Stimulated activated CD8-positive, alpha-beta memory T cell treated with anti-CD3 and anti-CD28 coated beads, Interleukin-15, amount 100 ng/mL, for 24 hours (primary cell): ENCODE measurements around the gene HAO1.

Experiments
- DNase-seq: peaks from one replicate; pipeline ENCODE4 v3.0.0-alpha.2; 2020; ENCODE audit warnings: low read depth

The HAO1 gene

DNA sequence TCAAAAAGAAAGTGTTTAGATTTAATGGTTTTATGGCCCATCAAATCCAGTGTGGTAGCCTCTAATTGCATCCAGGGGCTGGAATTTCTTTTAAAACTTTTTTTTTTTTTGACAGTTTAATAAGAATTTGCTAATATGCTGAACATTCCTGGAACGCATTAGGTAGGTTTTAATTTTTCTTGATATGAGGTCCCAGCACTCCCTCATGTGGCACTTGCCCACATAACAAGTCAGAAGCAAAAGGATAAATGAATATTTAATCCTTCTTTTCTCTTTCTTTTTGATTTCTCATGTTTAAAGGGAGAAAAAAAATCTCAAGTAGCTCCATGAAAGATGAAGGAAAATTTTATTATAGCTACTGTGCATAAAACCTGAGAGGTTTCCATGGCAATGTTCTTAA, 13.5 kb downstream of the HAO1 start:
- DNase-seq = no peak

DNA sequence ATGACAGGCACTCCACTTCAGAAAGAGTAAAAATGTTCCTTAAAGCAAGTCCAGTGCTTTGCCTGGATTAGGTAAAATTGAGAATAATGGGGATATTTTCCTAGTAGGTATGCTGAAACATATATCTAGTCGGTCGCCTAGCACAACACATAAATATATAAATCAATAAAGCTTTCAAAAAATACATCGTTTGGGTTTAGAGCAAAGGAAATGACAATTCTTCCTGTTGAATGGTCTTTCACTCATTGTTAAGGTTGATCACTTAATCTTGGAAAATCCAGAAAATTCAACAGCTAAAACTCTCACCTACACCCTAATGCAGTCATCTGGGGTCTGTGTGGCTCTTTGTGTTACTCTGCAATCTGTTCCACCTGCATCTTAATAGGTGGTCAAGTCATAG, 13.9 kb downstream of the HAO1 start:
- DNase-seq = no peak

DNA sequence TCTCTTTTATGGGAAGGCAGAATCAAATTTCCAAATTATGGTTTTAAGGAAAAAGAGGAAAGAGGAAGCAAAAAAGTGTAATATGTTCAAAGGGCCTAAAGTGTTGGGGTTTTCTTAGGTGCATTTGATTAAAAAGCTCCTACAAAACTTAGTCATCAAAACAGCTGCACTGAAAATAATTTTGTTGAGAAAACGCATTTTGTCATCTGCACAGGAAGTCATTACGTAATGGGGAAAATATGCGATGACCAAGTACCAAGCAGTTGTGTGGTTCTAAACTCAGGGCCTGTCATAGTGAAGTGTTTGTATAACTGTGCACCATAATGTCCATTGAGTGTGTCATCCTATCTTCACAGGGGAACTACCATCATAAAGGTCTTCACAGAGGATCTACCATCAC, 15.6 kb downstream of the HAO1 start:
- no peak for DNase-seq

DNA sequence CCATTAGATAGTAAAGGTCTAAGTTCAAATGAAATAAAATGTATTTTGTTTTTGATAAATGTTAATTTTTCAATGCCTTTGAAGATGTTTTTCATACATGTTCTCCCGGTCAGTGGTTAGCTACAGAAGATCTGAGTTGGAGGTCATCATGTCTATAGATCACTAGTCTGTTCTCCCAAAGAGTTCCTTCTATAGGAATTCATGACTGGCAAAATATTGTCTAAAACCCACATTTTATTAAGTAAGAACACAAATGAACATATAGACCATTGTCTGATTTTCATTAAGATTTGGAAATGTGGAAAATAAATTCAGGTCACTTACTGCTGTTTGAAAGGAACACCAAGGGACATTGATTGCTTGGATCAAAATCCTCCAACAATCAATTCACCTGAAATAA, 23.6 kb downstream of the HAO1 start:
- DNase-seq = no peak

DNA sequence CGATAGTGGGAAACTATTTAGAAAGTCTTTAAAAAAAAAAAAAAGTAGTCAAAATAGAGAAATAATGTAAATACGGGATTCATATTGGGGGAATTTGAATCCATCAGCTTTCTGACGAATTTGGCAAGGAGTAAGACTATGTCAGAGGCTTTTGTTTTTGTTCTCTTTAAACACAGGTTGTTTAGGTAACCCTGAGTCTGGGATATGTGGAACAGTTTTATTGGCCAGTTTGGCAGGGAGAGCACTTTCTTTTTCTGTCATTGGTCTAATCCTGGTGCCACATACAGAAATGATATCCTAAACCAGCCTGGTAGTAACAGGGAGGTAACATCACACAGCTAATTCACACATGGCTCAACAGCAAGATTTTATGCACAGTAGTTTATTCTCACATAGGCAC, 27.7 kb downstream of the HAO1 start:
- no peak for DNase-seq

DNA sequence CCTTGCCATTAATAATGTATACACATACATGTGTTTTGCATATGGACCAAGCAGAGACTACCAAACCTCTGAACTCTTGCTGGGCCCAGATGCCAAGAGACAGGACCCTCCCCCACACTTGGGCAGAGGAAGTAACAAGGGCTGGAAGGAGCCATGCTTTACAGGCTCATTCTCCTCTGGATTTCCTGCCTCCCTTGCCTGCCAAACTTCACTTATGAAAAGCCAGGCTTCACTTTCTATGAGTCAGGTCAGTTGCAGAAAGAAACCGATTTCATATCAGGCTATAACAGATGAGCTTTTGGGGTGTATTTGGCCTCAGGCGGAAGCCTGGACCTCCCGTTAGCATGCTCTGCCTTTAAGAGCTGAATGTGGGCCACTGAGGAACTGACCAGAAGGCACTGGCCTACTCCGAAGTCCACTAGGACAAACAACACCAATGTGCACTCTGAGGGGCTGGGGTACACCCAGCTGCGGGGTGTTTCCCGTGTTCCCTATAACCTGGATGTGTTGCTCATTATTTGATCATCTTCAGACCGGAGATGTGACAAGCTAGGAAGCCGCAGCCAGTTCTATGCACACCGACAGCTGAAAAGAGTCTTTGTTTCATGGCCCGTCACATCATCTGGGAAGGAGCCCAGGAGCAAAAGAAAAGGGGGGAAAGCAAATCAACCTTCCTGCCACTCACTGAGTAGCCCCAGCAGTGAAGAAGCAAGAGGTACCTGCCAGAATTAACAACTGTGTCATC, 28.5 kb downstream of the HAO1 start:
- no peak for DNase-seq

DNA sequence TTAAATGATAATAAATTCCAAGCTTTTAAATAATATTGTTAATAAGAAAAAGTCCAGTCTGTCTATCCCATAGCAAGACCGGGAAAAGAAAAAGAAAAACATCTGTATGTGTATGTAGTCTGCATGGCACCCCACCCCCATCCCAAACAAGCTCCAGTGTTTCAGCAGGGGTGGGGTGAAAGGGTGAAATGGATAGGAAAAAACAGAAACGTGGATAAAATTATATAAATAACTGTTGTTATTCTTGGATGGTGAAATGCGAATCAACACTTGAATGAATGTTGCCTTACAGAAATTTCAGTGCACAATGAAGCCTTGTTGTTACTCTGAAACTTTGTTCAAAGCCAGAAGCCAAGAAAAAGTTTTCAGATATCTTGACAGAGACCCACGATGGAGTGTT, 31.4 kb downstream of the HAO1 start:
- no peak for DNase-seq

DNA sequence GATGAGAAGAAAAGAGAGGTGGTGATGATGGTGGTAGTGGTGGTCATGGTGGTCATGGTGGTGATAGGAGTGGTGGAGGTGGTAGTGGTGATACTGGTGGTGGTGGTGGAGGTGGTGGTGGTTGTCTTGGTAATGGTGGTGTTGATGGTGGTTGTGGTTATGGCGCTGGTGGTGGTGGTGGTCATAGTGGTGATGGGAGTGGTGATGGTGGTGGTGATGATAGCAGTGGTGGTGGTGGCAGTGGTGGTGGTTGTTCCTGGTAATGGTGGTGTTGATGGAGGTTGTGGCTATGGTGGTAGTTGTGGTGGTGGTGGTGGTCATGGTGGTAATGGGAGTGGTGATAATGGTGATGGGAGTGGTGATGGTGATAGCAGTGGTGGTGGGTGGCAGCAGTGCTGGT, 36.8 kb downstream of the HAO1 start:
- DNase-seq = no peak

DNA sequence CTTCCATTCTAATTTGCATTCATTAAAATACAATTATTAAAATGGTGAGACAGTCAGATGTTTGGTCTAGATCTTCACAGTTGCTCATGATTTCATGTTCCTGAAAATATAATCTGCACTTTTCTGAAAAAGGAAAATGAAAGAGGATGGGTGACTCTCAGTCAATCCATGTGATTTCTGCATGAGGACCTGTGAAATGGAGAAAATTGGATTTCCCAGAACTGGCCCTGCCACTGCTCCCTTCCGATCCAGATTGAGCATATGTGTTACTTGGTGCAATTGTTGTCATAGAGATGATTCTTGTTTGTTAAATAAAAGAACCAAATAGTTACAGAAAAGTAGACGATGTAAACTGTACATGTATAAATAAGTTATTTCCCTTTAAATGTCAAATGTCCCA, 37.4 kb downstream of the HAO1 start:
- no peak for DNase-seq

DNA sequence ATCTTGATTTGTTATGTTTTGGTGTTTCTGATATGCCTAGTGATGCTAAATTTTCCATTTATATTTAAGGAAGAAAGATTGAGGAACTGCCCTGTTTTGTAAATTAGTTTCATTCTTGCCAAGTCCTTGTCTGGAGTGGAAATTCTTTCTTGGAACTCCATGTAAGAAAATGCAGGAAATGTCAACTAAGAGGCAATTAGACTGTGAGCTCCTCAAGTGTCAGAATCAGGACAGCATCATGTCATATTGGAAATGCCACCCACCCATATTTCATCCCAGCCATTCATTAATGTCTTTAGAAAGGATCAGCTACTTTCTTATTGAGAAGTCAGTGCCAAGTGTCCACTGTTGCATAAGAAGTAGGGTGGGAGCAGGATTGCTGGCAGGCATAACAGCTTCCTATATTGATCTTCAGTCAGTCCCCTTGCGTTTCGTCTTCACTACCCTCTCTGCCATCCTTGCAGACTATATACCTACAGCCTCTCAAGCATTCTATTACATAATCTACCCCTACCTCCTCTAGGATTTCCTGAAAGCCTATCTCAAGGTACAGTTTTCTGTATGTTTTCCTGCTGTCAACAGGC, 42.4 kb downstream of the HAO1 start:
- DNase-seq = no peak

DNA sequence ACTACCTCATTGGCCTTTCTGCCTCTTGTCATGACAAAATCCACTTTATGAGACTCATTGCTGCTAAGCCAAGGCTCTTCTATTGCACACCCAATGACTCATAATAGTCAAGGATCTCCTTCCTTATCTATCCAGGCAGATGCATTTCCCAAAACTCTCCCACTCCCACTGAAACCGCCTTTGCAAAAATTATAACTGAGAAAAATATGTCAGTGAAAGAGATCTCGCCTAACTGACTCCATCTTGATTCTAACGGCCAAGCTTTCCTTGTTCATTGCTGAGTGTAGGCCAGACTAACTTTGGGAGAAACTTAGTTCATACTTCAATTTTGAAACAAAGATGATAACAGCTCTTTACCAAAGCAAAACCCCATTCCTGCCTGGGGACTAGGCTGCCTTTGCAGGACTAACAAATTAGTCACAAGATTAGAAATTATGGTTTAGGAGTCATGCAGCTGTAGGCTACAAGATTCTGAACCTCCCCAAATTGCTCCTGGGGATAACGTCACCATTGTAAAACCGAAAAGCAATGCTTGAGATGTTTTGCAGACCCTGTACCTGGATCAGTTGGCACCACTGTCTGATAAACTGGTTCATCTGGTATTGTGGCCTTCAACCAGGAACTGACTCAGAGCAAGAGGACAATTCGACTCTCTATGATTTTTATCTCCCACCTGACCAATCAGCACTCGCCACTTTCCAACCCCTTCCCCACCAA, 47.1 kb downstream of the HAO1 start:
- DNase-seq = no peak

DNA sequence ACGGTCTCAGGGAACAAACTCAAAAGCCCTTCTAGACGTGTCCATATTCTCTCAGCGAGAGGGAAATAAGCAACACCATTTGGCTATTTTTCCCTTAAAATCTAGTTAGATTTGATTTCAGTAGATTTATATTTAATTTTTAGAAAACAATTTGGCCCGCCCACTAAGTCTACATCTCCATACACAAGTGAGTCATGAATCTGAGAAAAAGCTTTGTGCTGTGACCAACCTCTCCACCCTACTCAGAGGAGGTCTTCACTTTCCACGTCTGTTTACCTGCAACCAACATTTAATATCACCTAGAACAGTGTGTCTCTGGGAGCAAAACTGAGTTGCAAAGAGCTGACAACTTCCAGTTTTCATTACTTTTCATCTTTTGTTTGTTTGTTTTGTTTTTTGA, 48.6 kb downstream of the HAO1 start:
- DNase-seq = no peak

DNA sequence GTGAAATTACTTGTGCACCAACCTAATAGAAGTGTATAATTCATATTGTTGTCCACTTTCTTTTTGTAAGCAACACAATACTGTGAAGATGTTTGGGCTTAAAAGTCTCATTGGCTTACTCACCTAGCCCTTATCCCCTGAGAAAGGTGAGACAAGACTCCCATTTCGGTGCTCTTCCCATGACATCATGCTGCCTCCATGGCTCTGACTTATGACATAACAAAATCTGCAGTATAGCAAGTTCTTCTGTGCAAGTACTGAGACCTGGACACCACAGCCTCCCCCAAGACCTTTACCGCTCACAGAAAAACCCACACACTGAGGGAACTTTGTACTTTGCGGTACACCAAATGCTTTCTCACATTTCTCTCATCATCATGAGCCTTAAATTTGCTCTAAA, 50.5 kb downstream of the HAO1 start:
- DNase-seq = no peak

DNA sequence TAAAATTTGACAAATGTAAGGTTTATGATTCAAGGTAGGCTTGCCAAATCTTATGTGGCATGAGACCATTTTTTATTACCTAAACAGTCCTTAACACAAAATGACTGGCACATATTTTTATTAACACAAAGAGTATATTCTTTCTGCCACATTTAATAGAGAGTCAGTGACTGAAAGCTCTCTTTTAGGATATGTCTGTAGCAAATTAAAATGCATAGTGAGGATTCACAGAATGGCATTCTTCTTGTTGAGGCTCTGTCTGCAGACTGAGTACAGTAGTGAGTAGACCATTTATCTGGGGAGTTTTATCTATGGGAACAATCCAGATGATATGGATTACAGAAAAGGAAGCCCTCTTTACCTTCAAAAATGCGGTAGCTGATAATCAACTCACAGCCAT, 56.5 kb downstream of the HAO1 start:
- no peak for DNase-seq

DNA sequence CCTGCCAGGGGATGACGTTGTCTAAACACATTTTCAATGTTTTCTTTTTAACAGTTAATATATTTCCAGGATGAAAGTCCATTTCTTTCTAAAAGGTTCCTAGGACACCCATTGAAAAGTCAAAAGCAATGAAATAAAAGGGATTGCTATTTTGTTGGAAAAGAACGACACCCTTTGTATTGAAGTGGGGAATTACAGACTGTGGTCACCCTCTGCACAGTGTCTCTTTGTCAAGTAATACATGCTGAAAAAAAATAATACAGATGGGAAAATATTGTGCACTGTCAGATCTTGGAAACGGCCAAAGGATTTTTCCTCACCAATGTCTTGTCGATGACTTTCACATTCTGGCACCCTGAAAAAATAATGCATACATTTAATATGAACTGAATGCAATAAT, 56.9 kb downstream of the HAO1 start:
- no peak for DNase-seq

DNA sequence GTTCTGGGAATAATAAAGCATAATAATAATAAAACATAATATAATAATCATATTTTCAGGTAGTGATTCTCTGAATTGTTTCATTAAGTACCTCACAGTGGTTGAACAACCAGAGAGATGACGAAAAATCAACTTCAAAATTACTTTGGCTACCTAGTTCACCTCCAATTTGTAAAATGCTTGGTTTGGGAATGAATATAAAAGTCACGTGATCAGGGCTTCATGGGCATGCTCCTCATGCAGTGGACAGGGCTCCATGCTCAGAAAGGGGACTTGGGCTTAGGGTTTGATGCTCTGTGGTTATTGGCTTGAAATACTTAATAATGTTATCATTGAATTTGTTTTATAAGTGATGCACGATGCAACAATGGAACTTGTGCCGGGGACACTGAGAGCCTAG, 58.2 kb downstream of the HAO1 start:
- DNase-seq = no peak

DNA sequence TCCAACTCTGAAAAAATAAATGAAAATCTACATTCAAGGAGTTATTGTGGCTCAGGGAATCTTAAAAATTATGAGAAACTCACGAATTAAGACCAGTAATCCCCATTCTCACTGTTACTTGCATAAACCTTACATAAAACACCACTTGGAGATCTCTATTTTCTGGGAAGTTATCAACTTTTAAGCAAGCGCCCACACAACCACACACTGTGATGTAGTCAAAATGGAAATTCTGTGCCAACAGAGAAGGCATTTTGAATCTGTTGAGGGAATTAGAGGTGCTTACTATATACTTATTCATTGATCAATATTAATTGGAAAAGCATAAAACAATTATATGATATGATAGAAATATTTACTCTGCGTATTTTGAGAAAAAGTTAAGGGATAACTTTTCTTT, 58.7 kb downstream of the HAO1 start:
- no peak for DNase-seq

DNA sequence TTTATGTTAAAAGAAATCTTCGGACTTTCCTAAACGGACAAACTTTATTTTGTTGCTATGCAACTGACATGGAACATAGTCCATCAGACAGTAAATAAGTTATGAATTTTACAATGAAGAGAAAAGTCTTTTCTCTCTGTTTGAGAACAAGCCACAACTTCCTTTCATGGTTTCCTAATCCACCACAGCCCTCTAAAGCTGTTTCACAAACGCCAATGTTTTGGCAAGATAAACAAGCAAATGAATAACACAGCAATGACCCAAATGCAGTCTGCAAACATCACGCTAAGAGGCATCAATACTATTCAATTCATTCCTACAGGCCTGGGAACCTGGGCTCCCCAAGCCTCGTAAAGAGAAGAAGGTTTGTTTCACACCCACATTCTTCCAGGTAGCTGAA, 60.4 kb downstream of the HAO1 start:
- DNase-seq = no peak

DNA sequence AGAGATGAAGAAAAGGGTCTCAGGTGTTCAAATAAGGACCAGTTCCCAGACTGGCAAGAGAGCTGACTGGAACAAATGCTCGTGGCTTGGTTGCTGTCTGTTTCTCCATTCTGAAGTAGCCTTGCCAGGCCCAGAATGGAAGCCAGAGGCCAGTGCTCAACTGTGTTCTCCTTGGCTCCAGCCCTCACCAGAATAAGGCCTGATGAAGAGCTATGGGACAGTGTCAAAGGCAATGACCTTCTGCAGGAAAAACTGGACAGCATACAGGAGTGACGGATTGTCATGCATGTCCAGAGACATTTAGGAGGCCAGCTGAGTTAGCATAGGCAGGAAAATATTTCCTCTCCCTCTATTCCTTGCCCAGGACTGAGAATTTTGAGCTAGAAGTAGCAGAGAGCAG, 72.2 kb downstream of the HAO1 start:
- DNase-seq = no peak

DNA sequence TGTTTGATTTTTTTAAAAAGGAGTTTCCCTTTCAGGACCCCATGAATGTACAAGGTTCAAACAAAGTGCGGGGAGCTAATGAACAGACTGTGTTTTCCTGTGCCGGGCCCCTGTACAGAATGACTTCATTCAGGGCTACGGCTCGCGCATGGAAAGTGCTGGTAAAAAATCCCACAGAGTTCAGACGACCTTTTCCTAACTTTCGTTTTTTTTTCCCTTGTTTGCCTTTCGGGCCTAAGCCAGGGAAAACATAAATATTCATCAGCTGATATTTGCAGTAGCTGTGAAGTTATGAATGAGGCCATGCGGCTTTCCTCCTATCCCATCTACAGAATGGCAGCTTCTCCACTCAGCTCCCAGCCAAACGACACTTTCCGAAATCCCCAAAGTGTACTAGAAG, 74.0 kb downstream of the HAO1 start:
- DNase-seq = no peak

DNA sequence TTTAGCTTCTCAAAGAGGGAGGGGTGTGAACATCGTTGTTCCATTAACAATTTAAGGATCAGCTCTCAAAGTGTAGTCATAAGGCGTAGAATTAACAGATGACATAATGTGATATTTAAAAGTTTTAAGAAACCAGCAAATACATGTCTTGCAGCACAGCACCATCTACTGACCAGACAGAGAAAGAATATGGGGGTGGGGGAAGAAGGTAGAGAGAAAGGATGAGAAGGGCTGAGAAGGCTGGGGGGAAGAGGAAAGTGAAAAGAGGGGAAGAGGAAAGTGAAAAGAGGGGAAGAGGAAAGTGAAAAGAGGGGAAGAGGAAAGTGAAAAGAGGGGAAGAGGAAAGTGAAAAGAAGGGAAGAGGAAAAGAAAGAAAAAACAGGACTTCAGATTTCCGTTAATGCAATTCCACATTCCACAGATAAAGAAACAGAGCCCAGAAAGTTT, 80.9 kb downstream of the HAO1 start:
- DNase-seq = no peak

DNA sequence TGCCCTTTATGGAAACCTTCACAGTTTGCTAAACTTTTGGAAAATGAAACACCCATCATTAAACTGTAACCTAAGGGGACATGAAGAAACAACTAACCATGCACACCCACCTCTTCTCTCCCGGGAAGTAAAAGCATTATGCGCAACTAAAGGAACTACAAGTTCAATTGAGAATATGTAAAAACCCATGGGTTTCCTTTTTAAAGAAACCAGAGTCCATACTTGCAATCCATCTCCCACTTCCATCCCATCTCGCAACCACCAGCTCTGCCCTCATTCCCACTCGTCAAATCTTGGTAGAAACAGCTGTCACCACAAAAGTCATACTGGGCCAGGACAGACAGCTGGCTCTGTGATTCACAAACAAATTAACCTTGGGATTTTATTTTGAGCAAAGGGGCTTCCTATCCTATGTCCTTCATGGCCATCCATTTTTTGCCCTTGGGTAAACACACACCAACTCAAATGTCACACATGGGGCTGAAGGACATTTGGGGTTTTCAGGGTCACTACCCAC, 81.5 kb downstream of the HAO1 start:
- no peak for DNase-seq

DNA sequence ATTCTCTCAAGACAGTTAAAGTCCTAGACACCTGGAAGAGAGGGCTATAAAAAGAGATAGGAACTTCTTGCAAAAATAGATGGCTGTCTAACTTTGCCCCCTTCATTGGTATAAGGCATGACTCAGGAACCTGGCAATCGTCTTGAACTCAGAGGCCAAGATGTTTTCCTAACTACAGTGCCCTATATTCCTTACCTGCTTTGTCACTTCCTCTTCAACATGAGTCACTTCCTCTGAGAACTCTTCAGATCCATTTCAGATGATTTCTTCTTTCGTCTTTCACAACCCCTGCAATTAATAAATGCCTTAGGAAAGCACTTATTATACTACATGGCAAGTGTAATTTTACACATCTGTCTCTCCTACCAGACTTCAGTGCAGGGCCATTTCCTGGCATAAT, 83.5 kb downstream of the HAO1 start:
- DNase-seq = no peak
